HL-60/S4 treated with retinoic acid at 250 ng/mL for 4 days and 3 days (cell line): ENCODE results near the gene AFF3.
"Not testable (repeated sequence)": the region's sequence is repeated elsewhere in the genome, so short reads cannot be mapped to it uniquely, and the experiment has no call there.

Experiments used
- in situ Hi-C: fragments of 300-500 bp; cut with MboI; formaldehyde crosslinking; loops from 2 replicates; pipeline ENCODE4 v1.7.0; 2022; ENCODE audit warnings: low sequenced_read_pairs

AFF3 gene

DNA sequence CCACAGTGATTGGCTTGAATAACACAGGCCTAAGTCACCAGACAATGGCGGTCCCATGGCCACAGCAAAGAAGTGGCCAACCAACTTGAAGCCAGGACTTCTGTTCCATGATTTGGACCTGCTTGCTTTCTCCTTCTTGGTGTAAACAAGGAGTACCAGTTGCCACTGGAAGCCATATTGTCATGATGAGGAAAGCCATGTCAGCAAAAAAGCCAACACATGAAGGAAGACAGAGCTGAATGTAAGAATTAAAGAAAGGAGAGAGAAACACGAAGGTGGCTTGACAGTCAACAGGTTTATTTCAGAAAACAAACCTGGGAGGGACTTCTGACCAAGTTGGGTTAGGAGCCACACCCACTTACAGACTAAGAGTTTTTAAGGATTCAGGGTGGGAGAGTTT is 620.2 kb downstream of the AFF3 start:
- in situ Hi-C loops = no loop called here

GRCh38 chr2:99520813-99521212 is 621.6 kb downstream of the AFF3 start:
- in situ Hi-C loops = no loop called here

- in situ Hi-C loops = no loop called here
Observed at GRCh38 chr2:99520195-99520594, 622.2 kb downstream of the AFF3 start.

GRCh38 chr2:99514357-99514756 is 628.0 kb downstream of the AFF3 start:
- in situ Hi-C loops = no loop called here

GRCh38 chr2:99512181-99512591 is 630.2 kb downstream of the AFF3 start:
- in situ Hi-C loops = no loop called here

DNA sequence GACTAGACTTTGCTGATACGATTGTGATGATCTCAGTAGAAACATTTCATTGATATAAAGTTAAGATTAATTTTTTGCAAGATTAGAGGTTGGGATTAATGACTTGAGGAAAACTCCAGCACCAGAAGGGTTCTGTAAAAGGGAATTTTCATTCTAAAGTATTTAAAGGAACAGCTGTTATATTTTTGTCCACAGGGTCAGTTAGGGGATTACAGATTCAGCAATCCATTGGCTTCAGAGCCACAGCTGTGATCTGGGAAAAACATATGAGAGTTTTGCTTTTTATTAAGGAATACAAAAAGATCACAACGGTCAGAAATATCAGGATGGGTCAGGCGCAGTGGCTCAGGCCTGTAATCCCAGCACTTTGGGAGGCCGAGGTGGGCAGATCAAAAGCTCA is 633.0 kb downstream of the AFF3 start:
- in situ Hi-C loops = no loop called here

GRCh38 chr2:99507937-99508818 is 634.2 kb downstream of the AFF3 start:
- in situ Hi-C loops = no loop called here

GRCh38 chr2:99504844-99505584 is 637.4 kb downstream of the AFF3 start:
- in situ Hi-C loops = no loop called here

DNA sequence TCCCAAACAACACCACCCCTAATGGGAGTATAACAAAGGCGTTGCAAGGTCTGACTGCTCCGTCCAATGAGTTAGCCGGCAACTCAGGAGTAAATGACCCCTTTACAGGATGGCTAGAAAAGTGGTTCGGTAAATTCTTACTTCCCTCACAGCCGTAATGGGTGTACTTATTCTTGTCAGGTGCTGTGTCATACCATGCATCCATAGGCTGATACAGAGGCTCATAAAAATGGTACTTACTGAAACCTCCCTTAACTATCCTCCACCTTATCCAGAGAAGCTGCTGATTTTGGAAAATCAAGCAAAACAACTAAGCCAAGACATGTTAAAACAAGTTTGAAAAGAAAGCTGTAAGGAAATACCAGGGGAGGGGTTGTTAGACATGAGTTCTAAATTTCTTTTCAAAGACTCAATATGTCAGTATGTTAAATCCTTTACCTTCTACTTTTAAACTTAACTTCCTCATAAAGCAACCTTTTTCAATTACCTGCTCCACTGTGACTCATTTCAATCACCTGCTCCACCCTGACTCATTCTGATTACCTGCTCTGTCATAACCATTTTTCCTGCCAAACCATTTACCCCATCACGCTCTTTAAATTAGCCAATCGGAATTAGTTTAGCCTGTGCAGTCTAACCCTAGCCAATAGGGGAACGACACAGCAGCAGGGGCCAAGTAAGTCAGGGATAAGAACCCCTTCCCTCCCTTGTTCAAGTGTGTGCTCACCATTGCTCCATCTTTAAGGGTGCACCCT is 638.6 kb downstream of the AFF3 start:
- in situ Hi-C loops = not testable (repeated sequence)

GRCh38 chr2:99496021-99496420 is 646.4 kb downstream of the AFF3 start:
- in situ Hi-C loops = no loop called here
